Measurements from ENCODE around the gene SLC6A17. TPM values are rescaled to one million over a fixed set of nuclear protein-coding genes. Genes with fewer than 3 reads are reported as not detected.
A peak's percentile ranks its signal among the peaks of the same experiment; 100 is the strongest.

The SLC6A17 gene
- total and polyA plus RNA-seq, 9 of the 15 experiments (the other 6 are each of a cell fraction or from before 2014, with no cell fraction given) = not detected

DNA sequence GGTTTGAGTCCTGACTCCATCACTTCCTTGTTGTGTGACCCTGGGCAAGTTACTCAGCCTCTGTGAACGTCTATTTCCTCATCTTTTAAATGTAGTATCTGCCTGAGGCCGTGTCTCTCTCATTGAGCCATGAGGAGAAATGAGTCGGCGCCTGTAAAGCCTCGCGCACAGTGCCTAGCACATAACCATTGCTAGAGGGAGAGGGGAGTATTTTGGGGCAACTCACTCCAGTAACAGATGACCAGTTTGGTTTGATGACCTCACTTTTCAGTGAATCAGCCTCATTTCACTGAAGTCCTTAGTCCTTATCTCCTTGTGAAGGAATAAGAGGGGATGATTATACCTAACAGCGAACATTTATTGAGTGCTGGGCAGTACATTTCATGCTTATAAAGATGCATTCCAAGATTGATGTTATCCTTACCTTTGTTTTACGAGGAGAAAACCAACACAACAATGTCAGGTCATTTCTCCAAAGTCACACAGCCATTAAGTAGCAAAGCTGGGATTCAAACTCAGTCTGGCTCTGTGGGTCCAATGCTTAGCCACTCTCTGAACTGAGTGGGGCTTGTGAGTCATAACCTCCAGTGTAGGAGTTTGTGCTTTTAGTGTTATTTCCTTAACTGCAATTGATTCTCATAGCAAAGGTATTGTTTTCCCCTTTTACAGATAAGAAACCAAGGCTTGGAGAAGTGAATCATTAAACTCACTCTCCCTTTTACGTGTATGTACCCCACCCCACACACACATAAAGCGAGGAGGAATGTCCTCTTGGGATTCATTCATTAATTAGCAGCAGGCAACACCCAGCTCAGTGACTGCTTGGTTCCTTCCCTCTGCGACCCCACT lies 85.8 kb downstream of the SLC6A17 start (continued):
- TF ChIP-seq, protein P1, sequence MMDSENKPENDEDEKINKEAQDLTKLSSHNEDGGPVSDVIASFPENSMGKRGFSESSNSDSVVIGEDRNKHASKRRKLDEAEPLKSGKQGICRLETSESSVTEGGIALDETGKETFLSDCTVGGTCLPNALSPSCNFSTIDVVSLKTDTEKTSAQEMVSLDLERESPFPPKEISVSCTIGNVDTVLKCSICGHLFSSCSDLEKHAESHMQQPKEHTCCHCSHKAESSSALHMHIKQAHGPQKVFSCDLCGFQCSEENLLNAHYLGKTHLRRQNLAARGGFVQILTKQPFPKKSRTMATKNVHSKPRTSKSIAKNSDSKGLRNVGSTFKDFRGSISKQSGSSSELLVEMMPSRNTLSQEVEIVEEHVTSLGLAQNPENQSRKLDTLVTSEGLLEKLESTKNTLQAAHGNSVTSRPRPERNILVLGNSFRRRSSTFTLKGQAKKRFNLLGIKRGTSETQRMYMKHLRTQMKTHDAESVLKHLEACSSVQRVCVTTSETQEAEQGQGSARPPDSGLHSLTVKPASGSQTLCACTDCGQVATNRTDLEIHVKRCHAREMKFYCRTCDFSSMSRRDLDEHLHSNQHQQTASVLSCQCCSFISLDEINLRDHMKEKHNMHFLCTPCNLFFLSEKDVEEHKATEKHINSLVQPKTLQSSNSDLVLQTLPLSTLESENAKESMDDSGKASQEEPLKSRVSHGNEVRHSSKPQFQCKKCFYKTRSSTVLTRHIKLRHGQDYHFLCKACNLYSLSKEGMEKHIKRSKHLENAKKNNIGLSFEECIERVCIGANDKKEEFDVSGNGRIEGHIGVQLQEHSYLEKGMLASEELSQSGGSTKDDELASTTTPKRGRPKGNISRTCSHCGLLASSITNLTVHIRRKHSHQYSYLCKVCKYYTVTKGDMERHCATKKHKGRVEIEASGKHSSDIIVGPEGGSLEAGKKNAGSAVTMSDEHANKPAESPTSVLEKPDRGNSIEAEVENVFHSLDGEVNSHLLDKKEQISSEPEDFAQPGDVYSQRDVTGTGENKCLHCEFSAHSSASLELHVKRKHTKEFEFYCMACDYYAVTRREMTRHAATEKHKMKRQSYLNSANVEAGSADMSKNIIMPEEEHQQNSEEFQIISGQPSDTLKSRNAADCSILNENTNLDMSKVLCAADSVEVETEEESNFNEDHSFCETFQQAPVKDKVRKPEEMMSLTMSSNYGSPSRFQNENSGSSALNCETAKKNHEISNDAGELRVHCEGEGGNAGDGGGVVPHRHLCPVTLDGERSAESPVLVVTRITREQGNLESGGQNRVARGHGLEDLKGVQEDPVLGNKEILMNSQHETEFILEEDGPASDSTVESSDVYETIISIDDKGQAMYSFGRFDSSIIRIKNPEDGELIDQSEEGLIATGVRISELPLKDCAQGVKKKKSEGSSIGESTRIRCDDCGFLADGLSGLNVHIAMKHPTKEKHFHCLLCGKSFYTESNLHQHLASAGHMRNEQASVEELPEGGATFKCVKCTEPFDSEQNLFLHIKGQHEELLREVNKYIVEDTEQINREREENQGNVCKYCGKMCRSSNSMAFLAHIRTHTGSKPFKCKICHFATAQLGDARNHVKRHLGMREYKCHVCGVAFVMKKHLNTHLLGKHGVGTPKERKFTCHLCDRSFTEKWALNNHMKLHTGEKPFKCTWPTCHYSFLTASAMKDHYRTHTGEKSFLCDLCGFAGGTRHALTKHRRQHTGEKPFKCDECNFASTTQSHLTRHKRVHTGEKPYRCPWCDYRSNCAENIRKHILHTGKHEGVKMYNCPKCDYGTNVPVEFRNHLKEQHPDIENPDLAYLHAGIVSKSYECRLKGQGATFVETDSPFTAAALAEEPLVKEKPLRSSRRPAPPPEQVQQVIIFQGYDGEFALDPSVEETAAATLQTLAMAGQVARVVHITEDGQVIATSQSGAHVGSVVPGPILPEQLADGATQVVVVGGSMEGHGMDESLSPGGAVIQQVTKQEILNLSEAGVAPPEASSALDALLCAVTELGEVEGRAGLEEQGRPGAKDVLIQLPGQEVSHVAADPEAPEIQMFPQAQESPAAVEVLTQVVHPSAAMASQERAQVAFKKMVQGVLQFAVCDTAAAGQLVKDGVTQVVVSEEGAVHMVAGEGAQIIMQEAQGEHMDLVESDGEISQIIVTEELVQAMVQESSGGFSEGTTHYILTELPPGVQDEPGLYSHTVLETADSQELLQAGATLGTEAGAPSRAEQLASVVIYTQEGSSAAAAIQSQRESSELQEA (IDR thresholded peaks at IDR 0.05; ENCODE audit: low read depth) = no peak
- TF ChIP-seq, protein P2, sequence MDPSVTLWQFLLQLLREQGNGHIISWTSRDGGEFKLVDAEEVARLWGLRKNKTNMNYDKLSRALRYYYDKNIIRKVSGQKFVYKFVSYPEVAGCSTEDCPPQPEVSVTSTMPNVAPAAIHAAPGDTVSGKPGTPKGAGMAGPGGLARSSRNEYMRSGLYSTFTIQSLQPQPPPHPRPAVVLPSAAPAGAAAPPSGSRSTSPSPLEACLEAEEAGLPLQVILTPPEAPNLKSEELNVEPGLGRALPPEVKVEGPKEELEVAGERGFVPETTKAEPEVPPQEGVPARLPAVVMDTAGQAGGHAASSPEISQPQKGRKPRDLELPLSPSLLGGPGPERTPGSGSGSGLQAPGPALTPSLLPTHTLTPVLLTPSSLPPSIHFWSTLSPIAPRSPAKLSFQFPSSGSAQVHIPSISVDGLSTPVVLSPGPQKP (CRISPR knock-in tag; IDR thresholded peaks at IDR 0.05) = no peak
- TF ChIP-seq MECOM (CRISPR knock-in tag; IDR thresholded peaks at IDR 0.05) (no peak), ARID1B (IDR thresholded peaks at IDR 0.05) (peak; percentile 64), SMARCA4 (IDR thresholded peaks at IDR 0.05) (peak; percentile 75), PTTG1 (tag; IDR thresholded peaks at IDR 0.05; ENCODE audit: low read depth) (no peak), JUN (IDR thresholded peaks at IDR 0.05; ENCODE audit: borderline replicate concordance, low read depth, low read length) (peak; percentile 74; the same call in 1 of the 2 replicates), JUN (CRISPR knock-in tag; IDR thresholded peaks at IDR 0.05; ENCODE audit: borderline replicate concordance) (no peak), JUND (IDR thresholded peaks at IDR 0.05; ENCODE audit: borderline replicate concordance, low read depth, low read length) (peak; percentile 88), JUND (tag; IDR thresholded peaks at IDR 0.05; ENCODE audit: borderline replicate concordance, low read depth, low read length) (peak; percentile 94), ATF1 (CRISPR knock-in tag; IDR thresholded peaks at IDR 0.05) (no peak), ATF1 (tag; IDR thresholded peaks at IDR 0.05) (peak; percentile 64), MCM2 (IDR thresholded peaks at IDR 0.05; ENCODE audit: low read depth) (no peak), NFYB (IDR thresholded peaks at IDR 0.05; ENCODE audit: extremely low read depth, insufficient read length) (no peak), DPF2 (IDR thresholded peaks at IDR 0.05) (peak; percentile 65)
- TF ChIP-seq, protein P3, sequence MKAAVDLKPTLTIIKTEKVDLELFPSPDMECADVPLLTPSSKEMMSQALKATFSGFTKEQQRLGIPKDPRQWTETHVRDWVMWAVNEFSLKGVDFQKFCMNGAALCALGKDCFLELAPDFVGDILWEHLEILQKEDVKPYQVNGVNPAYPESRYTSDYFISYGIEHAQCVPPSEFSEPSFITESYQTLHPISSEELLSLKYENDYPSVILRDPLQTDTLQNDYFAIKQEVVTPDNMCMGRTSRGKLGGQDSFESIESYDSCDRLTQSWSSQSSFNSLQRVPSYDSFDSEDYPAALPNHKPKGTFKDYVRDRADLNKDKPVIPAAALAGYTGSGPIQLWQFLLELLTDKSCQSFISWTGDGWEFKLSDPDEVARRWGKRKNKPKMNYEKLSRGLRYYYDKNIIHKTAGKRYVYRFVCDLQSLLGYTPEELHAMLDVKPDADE (conservative IDR thresholded peaks at IDR 0.05; ENCODE audit: control insufficient read depth, low read depth, low read length) = no peak
- TF ChIP-seq, protein P4, sequence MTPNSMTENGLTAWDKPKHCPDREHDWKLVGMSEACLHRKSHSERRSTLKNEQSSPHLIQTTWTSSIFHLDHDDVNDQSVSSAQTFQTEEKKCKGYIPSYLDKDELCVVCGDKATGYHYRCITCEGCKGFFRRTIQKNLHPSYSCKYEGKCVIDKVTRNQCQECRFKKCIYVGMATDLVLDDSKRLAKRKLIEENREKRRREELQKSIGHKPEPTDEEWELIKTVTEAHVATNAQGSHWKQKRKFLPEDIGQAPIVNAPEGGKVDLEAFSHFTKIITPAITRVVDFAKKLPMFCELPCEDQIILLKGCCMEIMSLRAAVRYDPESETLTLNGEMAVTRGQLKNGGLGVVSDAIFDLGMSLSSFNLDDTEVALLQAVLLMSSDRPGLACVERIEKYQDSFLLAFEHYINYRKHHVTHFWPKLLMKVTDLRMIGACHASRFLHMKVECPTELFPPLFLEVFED (CRISPR knock-in tag; conservative IDR thresholded peaks at IDR 0.05) = no peak

Data from K562 (cell line).